Lower leg skin (tissue), 3 donors: ENCODE results near the gene TACC3.

ENCODE experiments used
- POLR2A ChIP-seq, 2 donors: fragments of 450-650 bp; IDR thresholded peaks; one replicate each; pipeline ENCODE4 v1.6.1; 2016 to 2017; ENCODE audit warnings: antibody characterized with exemption in 2 of 2, mild to moderate bottlenecking in 1 of 2, moderate library complexity in 1 of 2
- TF ChIP-seq, protein P1 (sequence below), 3 donors: fragments of 450-650 bp; IDR thresholded peaks; one replicate each; pipeline ENCODE4 v1.5.1; 2016; ENCODE audit warnings: antibody characterized with exemption in 3 of 3, mild to moderate bottlenecking in 3 of 3, moderate library complexity in 2 of 3

DNA sequence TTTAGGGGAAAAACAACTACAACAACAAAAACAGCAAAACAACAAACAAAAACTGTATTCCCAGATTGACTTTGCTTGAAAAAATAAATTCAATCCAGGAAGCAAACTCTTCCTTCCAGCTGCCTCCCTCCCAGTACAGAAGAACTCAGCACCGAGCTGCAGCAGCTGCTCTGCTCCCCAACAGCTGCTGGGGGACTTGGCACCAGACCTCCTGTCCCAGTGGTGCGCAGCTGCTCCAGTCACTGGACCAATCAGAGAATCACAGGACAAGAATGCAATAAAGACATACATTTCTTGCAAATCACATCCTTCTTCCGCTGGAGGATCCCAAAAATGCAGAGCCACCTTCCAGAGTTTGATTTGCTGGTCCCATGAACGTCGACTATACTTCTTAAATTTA lies 25.4 kb upstream of the TACC3 start:
- TF ChIP-seq POLR2A (IDR thresholded peaks at IDR 0.05): no peak
- TF ChIP-seq, protein P1, sequence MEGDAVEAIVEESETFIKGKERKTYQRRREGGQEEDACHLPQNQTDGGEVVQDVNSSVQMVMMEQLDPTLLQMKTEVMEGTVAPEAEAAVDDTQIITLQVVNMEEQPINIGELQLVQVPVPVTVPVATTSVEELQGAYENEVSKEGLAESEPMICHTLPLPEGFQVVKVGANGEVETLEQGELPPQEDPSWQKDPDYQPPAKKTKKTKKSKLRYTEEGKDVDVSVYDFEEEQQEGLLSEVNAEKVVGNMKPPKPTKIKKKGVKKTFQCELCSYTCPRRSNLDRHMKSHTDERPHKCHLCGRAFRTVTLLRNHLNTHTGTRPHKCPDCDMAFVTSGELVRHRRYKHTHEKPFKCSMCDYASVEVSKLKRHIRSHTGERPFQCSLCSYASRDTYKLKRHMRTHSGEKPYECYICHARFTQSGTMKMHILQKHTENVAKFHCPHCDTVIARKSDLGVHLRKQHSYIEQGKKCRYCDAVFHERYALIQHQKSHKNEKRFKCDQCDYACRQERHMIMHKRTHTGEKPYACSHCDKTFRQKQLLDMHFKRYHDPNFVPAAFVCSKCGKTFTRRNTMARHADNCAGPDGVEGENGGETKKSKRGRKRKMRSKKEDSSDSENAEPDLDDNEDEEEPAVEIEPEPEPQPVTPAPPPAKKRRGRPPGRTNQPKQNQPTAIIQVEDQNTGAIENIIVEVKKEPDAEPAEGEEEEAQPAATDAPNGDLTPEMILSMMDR (IDR thresholded peaks at IDR 0.05): no peak
